ENCODE measurements around the gene TSC22D2. TPM values are rescaled to one million over a fixed set of nuclear protein-coding genes. Genes with fewer than 3 reads are reported as not detected.

TSC22D2 gene
- total and polyA plus RNA-seq, 10 of the 15 experiments (the other 5 are each of a cell fraction or from before 2014, with no cell fraction given) = 7.4 to 19.4 (median 10.9) TPM

- DNase-seq (ENCODE audit: low read depth, low spot score) (no peak), FAIRE-seq (peak; percentile 27), ATAC-seq (no peak)
- Histone ChIP-seq H3K4me2 (ENCODE audit: control insufficient read depth, insufficient read depth) (no peak overlapping the region), H4K20me1 (ENCODE audit: control insufficient read depth, insufficient read depth) (no peaks in the 10 kb centered on the region), H3K4me3 (no peak overlapping the region), H3K36me3 (ENCODE audit: control insufficient read depth in 2 of 2, insufficient read depth in 2 of 2, low read length in 1 of 2) (no peaks in the 10 kb centered on the region), H3K27me3 (replicated peaks in 1 of 2; ENCODE audit: control insufficient read depth in 2 of 2, insufficient read depth in 2 of 2, low read length in 1 of 2) (no peaks in the 10 kb centered on the region), H3K4me1 (ENCODE audit: control insufficient read depth, insufficient read depth, low read length) (0 out of 2 replicates have a peak, but pooled peaks cover 2% of the 10 kb centered on the region), H3K9ac (ENCODE audit: control insufficient read depth, insufficient read depth, low read length) (no peak overlapping the region), H3K27ac (ENCODE audit: control insufficient read depth, insufficient read depth) (no peak overlapping the region), H3K79me2 (ENCODE audit: control insufficient read depth, insufficient read depth, low read length) (no peaks in the 10 kb centered on the region), H3K9me3 (replicated peaks; ENCODE audit: control insufficient read depth, insufficient read depth, low read length) (no peaks in the 10 kb centered on the region), H2AFZ (ENCODE audit: control insufficient read depth, low read depth, low read length) (no peak overlapping the region)
- in situ Hi-C loops (cut with MboI) (no loop called here), intact Hi-C loops (cut with micrococcal nuclease; ENCODE audit: unreplicated experiment) (loop anchor here (5.0 kb wide), 1 partner anchor 36 kb away; the partner anchor contains the start of gene TSC22D2)
- CTCF ChIA-PET = no interaction called here
- 54% methylated on average over 1 of the region's 1 CpG for WGBS (ENCODE audit: insufficient coverage, insufficient replicate concordance, low lambda C conversion rate, missing lambda C conversion rate)
- RAD21 ChIA-PET (ENCODE audit: unreplicated experiment) = no interaction called here
- SMC1A ChIA-PET (ENCODE audit: uncharacterized antibody, unreplicated experiment) = no interaction called here
- POLR2A ChIA-PET = interaction anchor here (0.7 to 0.8 kb wide), 2 partner anchors 14 to 37 kb away, joined by 3 read pairs; partner anchors contain the start of gene TSC22D2
- BruUV-seq (replicated peaks) = no TSS peak
- TF ChIP-seq MLLT1 (IDR thresholded peaks at IDR 0.05) (no peak), E2F4 (IDR thresholded peaks at IDR 0.05; ENCODE audit: low read depth, low read length) (no peak), NFIC (IDR thresholded peaks at IDR 0.05; ENCODE audit: low read depth, low read length) (no peak), MEF2A (IDR thresholded peaks at IDR 0.05; ENCODE audit: insufficient read depth, low read depth, low read length) (no peak), NRF1 (conservative IDR thresholded peaks at IDR 0.05; ENCODE audit: low read depth, low read length) (no peak), ZNF24 (IDR thresholded peaks at IDR 0.05) (no peak), PML (IDR thresholded peaks at IDR 0.05; ENCODE audit: low read length) (no peak), MYC (IDR thresholded peaks at IDR 0.05; ENCODE audit: insufficient read depth, insufficient read length, insufficient replicate concordance, low read length, severe bottlenecking) (no peak), PRDM15 (CRISPR knock-in tag; IDR thresholded peaks at IDR 0.05) (no peak), E2F8 (IDR thresholded peaks at IDR 0.05; ENCODE audit: low read depth, partially characterized antibody) (no peak)
Observed at GRCh38 chr3:150370999-150371398, 37.1 kb upstream of the TSC22D2 start.

Data from GM12878 (cell line).